ENCODE measurements around the gene BAK1. TPM values are rescaled to one million over a fixed set of nuclear protein-coding genes. Genes with fewer than 3 reads are reported as not detected.

The BAK1 gene
- 15.2 TPM for total RNA-seq
- long read RNA-seq, transcript BAK1-202 (6 exons, 2,136 nt), result major isoform, 88 of 105 reads
- long read RNA-seq, partial matches to known transcripts, result 6 of 105 reads
- long read RNA-seq, other reads (novel, unspliced or antisense), result 11 of 105 reads

GRCh38 chr6:33579828-33580714 is at the start of gene BAK1:
Gene BAK1, minus strand, starts transcription at chr6:33580276. Its CDS starts 2,672 bp downstream, at chr6:33577604.
- peak; percentile 95 for DNase-seq (ENCODE audit: low spot score)

GRCh38 chr6:33628401-33628964 is 48.4 kb upstream of the BAK1 start:
- no peak for DNase-seq (ENCODE audit: low spot score)

- no peak for DNase-seq (ENCODE audit: low spot score)
These were observed 47.8 kb upstream of the BAK1 start for GRCh38 chr6:33627876-33628275.

DNA sequence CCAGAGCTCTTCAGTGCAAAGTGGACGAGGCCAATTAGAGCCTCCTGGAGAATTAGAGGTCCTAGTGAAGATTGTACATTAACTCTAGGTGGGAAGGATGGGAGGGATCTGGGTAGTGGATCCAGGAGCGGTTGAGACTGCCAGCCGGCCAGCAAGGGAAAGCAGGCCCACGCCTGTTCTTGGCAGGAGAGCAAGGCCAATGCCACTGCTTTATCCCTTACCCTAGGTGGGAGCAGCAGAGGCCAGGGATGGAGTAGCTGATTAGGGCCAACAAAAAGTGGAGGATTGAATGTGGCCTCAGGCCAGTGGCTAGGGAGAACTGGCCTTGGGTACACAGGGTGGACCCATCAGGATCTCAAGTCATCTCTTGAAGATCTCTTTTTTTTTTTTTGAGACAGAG is 44.8 kb upstream of the BAK1 start:
- DNase-seq (ENCODE audit: low spot score), result no peak

DNA sequence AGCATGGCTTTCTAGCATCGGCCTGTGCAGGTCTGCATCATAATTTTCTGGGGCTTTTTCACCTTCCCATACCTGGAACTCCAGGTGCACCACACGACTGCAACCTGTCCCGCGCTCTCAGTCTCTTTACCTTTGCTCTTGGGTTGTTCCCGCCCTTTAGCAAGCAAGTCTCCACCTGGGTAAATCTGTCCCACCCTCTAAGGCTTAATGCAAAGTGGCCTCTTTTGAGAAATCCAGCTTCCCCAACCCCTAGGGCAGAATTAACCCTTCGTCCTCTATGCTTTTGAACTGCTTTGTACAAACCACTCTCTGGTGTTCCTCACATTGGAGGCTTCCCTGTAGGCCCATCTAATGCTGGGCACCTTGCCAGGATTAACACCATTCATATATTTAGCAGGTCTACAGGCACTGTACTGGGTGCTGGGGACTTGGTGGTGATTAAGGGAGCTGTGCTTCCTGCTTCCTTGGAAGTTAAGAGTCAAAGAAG is 43.9 kb upstream of the BAK1 start:
- DNase-seq (ENCODE audit: low spot score), result no peak

DNA sequence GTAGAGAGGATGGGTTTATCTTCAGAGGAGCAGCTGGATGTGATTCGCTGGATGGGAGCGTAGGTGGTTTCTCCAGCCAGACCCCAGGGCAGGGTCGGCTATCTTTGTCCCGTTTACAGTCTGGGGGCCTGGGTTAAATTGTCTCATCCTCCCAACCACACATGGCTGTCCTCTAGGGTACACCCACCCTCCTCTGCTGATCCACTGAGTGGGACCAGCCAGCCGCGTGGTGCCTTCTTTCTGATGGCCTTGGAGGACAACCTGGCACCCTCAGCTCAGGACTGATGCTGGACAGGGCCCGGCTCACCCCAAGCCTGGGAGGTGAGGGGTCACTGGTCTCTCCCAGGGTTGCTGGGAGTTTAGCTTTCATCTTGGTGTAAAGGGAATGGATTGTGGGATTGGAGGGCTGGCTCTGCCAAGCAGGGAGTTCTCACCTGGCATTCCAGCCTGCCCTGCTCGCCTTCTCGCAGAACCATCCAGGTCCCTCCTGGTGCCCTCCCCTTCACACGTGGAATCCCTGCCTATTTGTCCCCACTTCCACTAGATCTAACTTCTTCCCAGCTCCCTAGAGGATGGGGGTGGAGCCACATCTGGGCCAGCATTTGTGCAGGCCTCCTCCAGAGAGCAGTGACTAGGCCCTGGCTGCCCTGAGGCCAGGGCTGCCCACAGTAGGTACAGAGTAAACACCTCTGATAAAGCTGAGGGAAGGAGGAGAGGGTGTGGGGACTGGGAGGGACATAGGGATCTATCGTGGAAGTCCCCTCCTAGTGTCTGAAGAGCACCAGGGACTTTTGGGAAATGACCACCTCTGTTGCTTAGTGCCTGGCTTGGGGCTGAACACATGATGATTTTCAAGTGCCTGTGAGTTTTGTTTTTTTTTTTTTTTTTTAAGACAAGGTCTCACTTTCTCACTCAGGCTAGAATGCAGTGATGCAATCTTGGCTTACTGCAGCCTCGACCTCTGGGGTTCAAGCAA is 42.7 kb upstream of the BAK1 start:
- no peak for DNase-seq (ENCODE audit: low spot score)

- DNase-seq (ENCODE audit: low spot score), result no peak
These were observed 41.8 kb upstream of the BAK1 start for GRCh38 chr6:33621711-33622388.

- DNase-seq (ENCODE audit: low spot score), result no peak
These were observed 41.0 kb upstream of the BAK1 start, which contains the start of gene ITPR3 for GRCh38 chr6:33620856-33621710. Gene ITPR3, plus strand, starts transcription at chr6:33621322. Its CDS starts 281 bp downstream, at chr6:33621603.

- DNase-seq (ENCODE audit: low spot score), result no peak
These were observed 40.2 kb upstream of the BAK1 start for GRCh38 chr6:33620158-33620855.

DNA sequence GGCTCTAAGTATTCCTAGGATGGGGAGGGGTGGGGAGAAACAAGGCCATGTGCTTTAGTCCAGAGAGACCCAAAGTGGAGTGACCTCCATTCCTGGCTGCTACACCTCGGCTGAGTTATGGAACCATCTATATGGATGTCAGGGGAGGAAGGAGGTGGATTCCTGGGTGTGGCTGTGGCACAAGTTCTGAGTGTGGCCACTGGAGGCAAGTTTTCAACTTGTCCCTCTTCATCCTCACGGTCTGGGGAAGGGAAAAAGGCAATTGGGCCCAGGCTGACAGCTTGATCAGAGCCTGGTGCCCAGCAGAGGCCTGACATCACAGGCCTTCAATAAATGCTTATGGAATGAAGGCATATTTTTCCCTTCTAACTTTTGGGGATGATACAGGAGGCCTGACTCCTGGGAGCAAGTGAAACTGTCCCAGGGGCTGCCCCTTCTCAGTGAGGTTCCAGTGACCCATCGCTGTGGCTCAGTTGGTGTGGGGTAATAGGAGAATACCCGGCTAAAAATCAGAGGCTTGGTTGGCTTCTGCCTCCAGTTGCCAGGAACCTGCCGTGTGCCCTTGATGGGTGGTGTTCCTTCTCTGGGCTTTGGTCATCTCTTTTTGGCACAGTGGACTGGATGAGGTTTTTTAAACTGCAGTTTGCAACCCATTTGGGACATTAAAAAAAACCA is 39.2 kb upstream of the BAK1 start:
- DNase-seq (ENCODE audit: low spot score), result no peak

DNA sequence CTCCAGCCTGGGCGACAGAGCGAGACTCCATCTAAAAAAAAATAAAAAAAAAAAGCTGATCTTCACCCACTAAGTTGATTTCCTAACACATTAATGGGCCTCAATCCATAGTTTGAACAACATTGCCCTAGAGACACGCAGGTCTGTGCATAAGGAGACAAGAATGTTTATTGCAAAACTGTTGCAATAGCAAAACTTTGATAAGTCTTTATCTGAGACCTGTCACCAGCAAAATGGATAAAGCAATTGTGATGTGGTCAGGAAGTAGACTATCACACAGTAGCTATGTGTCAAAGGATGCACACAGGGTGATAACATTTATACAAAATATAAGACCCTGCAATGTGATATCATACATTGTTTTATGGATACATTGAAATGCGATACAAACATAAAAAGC is 36.8 kb upstream of the BAK1 start:
- DNase-seq (ENCODE audit: low spot score), result no peak

DNA sequence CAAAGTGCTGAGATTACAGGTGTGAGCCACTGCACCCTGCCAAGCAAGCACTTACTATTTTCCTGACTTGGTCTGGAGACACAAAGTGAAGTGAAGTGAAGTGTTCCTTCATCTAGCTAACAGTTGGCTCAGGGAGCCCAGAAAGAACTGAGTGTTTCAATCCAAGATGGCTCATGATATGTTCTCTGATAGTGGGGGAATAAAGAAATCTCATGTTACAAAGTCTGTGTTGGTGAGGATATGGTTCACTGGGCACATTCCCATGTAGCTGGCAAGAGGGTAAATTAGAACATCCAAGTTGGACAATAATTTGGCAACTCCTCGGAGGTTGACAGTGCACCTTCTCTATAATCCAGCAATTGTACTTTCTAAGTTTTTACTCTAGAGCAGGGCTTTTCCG is 36.0 kb upstream of the BAK1 start:
- no peak for DNase-seq (ENCODE audit: low spot score)

GRCh38 chr6:33613795-33614168 is 33.7 kb upstream of the BAK1 start:
- DNase-seq (ENCODE audit: low spot score), result no peak

DNA sequence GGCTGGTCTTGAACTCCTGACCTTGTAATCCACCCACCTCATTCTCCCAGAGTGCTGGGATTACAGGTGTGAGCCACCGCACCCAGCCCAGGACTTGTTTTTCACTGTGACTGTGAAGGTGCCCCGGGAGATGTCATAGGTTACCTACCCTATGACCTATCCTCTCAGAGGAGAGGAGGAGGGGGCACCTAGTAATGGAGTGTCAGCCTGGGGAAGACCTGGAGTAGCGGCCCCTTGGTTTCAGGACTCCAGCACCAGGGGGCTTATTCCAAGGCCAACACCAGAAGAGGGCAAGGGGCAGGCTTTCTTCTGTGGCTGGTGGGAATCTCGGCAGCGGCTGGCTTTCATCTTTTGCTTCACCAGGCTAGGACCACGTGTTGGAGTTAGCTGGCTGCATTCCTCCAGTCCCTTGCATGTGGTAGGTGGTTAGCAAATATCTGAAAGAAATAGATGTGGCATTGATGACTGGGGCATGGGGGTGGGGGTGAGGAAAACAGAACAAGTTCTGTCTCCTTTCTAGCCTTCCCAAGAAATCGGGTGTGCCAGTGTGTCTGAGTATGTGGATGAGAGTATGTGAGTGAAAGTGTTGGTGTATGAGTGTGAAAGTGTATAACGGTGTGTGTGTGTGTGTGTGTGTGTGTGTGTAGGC is 33.2 kb upstream of the BAK1 start:
- no peak for DNase-seq (ENCODE audit: low spot score)

- no peak for DNase-seq (ENCODE audit: low spot score)
These were observed 31.0 kb upstream of the BAK1 start for GRCh38 chr6:33610779-33611732.

DNA sequence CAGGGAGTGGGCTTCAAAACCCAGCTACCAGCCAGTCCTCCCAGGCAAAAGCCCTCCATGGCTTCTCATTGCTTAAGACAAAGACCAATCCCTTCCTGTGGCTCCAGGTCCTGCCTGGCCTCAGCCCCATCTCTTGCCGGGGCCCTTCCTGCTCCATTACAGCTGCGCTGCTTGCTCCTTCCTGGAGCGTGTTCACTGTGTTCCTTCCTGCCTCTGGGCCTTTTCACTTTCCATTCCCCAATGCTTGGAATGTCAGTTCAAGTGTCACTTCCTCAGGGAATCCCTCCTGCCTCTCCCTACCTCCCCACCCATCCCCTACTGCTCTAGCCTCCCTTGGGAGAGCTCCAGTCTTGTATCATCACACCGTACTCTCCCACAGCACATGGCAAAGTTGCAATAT is 30.0 kb upstream of the BAK1 start:
- no peak for DNase-seq (ENCODE audit: low spot score)

- DNase-seq (ENCODE audit: low spot score), result no peak
These were observed 29.5 kb upstream of the BAK1 start for GRCh38 chr6:33609528-33609927.
